Measurements from ENCODE around the gene EXOC6B. TPM values are rescaled to one million over a fixed set of nuclear protein-coding genes. Genes with fewer than 3 reads are reported as not detected.

The EXOC6B gene
- total and polyA plus RNA-seq, 10 of the 15 experiments (the other 5 are each of a cell fraction or from before 2014, with no cell fraction given): 0.23 to 2.2 (median 1.2) TPM

- Histone ChIP-seq H3K27me3 (replicated peaks in 1 of 2; ENCODE audit: control insufficient read depth in 2 of 2, insufficient read depth in 2 of 2, low read length in 1 of 2) (no peaks in the 10 kb centered on the region), H3K4me2 (ENCODE audit: control insufficient read depth, insufficient read depth) (no peak overlapping the region), H3K9me3 (replicated peaks; ENCODE audit: control insufficient read depth, insufficient read depth, low read length) (no peaks in the 10 kb centered on the region), H3K36me3 (ENCODE audit: control insufficient read depth in 2 of 2, insufficient read depth in 2 of 2, low read length in 1 of 2) (no peaks in the 10 kb centered on the region), H3K4me1 (ENCODE audit: control insufficient read depth, insufficient read depth, low read length) (no peaks in the 10 kb centered on the region), H2AFZ (ENCODE audit: control insufficient read depth, low read depth, low read length) (no peak overlapping the region), H4K20me1 (ENCODE audit: control insufficient read depth, insufficient read depth) (no peaks in the 10 kb centered on the region), H3K27ac (ENCODE audit: control insufficient read depth, insufficient read depth) (no peak overlapping the region), H3K79me2 (ENCODE audit: control insufficient read depth, insufficient read depth, low read length) (no peaks in the 10 kb centered on the region), H3K9ac (ENCODE audit: control insufficient read depth, insufficient read depth, low read length) (no peak overlapping the region), H3K4me3 (no peak overlapping the region)
- in situ Hi-C loops (cut with MboI) (no loop called here), intact Hi-C loops (cut with micrococcal nuclease; ENCODE audit: unreplicated experiment) (no loop called here)
- ChIA-PET SMC1A (ENCODE audit: uncharacterized antibody, unreplicated experiment) (no interaction called here), CTCF (no interaction called here), RAD21 (ENCODE audit: unreplicated experiment) (no interaction called here), POLR2A (no interaction called here)
- no peak for TF ChIP-seq SREBF2 (IDR thresholded peaks at IDR 0.05; ENCODE audit: low read length)
- no peak for TF ChIP-seq STAT3 (IDR thresholded peaks at IDR 0.05; ENCODE audit: low read depth, low read length)
- ATAC-seq (no peak), DNase-seq (ENCODE audit: low read depth, low spot score) (no peak), FAIRE-seq (no peak)
- no TSS peak for BruUV-seq (replicated peaks)
- WGBS (ENCODE audit: insufficient coverage, insufficient replicate concordance, low lambda C conversion rate, missing lambda C conversion rate): 0% methylated on average over 2 of the region's 2 CpGs
These were observed 550.7 kb downstream of the EXOC6B start for GRCh38 chr2:72275084-72275483.

- DNase-seq (ENCODE audit: low read depth, low spot score): no peak
- Histone ChIP-seq H2AFZ (ENCODE audit: control insufficient read depth, low read depth, low read length) (no peak overlapping the region), H3K9ac (ENCODE audit: control insufficient read depth, insufficient read depth, low read length) (no peak overlapping the region), H3K4me3 (no peak overlapping the region), H4K20me1 (ENCODE audit: control insufficient read depth, insufficient read depth) (no peaks in the 10 kb centered on the region), H3K27ac (ENCODE audit: control insufficient read depth, insufficient read depth) (no peak overlapping the region), H3K27me3 (replicated peaks in 1 of 2; ENCODE audit: control insufficient read depth in 2 of 2, insufficient read depth in 2 of 2, low read length in 1 of 2) (no peaks in the 10 kb centered on the region), H3K9me3 (replicated peaks; ENCODE audit: control insufficient read depth, insufficient read depth, low read length) (no peaks in the 10 kb centered on the region), H3K36me3 (ENCODE audit: control insufficient read depth in 2 of 2, insufficient read depth in 2 of 2, low read length in 1 of 2) (no peaks in the 10 kb centered on the region), H3K79me2 (ENCODE audit: control insufficient read depth, insufficient read depth, low read length) (no peaks in the 10 kb centered on the region), H3K4me2 (ENCODE audit: control insufficient read depth, insufficient read depth) (no peak overlapping the region), H3K4me1 (ENCODE audit: control insufficient read depth, insufficient read depth, low read length) (no peaks in the 10 kb centered on the region)
- BruUV-seq (replicated peaks): no TSS peak
- ATAC-seq: no peak
- TF ChIP-seq E4F1 (IDR thresholded peaks at IDR 0.05; ENCODE audit: borderline replicate concordance, partially characterized antibody) (no peak), SRF (IDR thresholded peaks at IDR 0.05; ENCODE audit: low read depth in 2 of 2, low read length in 2 of 2) (no peak), KDM1A (IDR thresholded peaks at IDR 0.05; ENCODE audit: borderline replicate concordance) (no peak), IKZF1 (conservative IDR thresholded peaks at IDR 0.05) (no peak), HDAC2 (IDR thresholded peaks at IDR 0.05) (no peak), MAX (IDR thresholded peaks at IDR 0.05; ENCODE audit: low read depth, low read length) (no peak), GABPA (IDR thresholded peaks at IDR 0.05; ENCODE audit: low read depth) (no peak), ZNF217 (IDR thresholded peaks at IDR 0.05) (no peak), SMAD1 (IDR thresholded peaks at IDR 0.05; ENCODE audit: low read depth, partially characterized antibody) (no peak), CHD2 (IDR thresholded peaks at IDR 0.05; ENCODE audit: borderline replicate concordance, low read depth, low read length) (no peak), JUNB (IDR thresholded peaks at IDR 0.05) (no peak), ZNF274 (IDR thresholded peaks at IDR 0.05; ENCODE audit: insufficient read depth, insufficient read length) (no peak), RUNX3 (IDR thresholded peaks at IDR 0.05; ENCODE audit: low read length) (no peak)
- 45% methylated on average over 4 of the region's 4 CpGs for WGBS (ENCODE audit: insufficient coverage, insufficient replicate concordance, low lambda C conversion rate, missing lambda C conversion rate)
- no peak for FAIRE-seq
- ChIA-PET RAD21 (ENCODE audit: unreplicated experiment) (no interaction called here), POLR2A (no interaction called here), SMC1A (ENCODE audit: uncharacterized antibody, unreplicated experiment) (no interaction called here), CTCF (no interaction called here)
- intact Hi-C loops (cut with micrococcal nuclease; ENCODE audit: unreplicated experiment) (no loop called here), in situ Hi-C loops (cut with MboI) (no loop called here)
These were observed 551.4 kb downstream of the EXOC6B start for GRCh38 chr2:72274380-72274797.

Measured in GM12878 (cell line).